Liver (tissue), 9 donors: ENCODE results near the gene AFF4. TPM values are rescaled to one million over a fixed set of nuclear protein-coding genes. Genes with fewer than 3 reads are reported as not detected.

ENCODE experiments used
- DNase-seq: peaks from one replicate; pipeline ENCODE4 v3.0.0-alpha.2; 2017; ENCODE audit warnings: low spot score
- H3K27ac ChIP-seq, 2 donors: one replicate each; pipeline ENCODE4 v1.7.0; 2013; ENCODE audit warnings: inconsistent platforms in 2 of 2, low read length in 2 of 2, control low read depth in 1 of 2, low read depth in 1 of 2, mild to moderate bottlenecking in 1 of 2
- H3K27me3 ChIP-seq, 4 donors: one replicate each; pipeline versions ENCODE4 v1.6.1 to v1.7.0; 2013; ENCODE audit warnings: low read length in 3 of 4, inconsistent platforms in 1 of 4, mild to moderate bottlenecking in 1 of 4, moderate library complexity in 1 of 4; ENCODE audit not compliant: control insufficient read depth in 4 of 4, insufficient read depth in 4 of 4
- H3K36me3 ChIP-seq, 4 donors: one replicate each; pipeline versions ENCODE4 v1.6.1 to v1.7.0; 2013; ENCODE audit warnings: low read length in 3 of 4, mild to moderate bottlenecking in 3 of 4, low read depth in 1 of 4, moderate library complexity in 1 of 4; ENCODE audit not compliant: control insufficient read depth in 4 of 4, insufficient read depth in 3 of 4
- H3K4me1 ChIP-seq, 4 donors: one replicate each; pipeline versions ENCODE4 v1.6.1 to v1.7.0; 2013; ENCODE audit warnings: low read length in 3 of 4, mild to moderate bottlenecking in 3 of 4, moderate library complexity in 1 of 4; ENCODE audit not compliant: control insufficient read depth in 4 of 4, insufficient read depth in 4 of 4
- H3K4me3 ChIP-seq, 3 donors: one replicate each; pipeline versions ENCODE4 v1.6.1 to v1.7.0; 2013; ENCODE audit warnings: low read length in 3 of 3, control low read depth in 1 of 3, low read depth in 1 of 3, mild to moderate bottlenecking in 1 of 3
- H3K9ac ChIP-seq, 2 donors: one replicate each; pipeline ENCODE4 v1.7.0; 2013; ENCODE audit warnings: low read length in 2 of 2, mild to moderate bottlenecking in 2 of 2, moderate library complexity in 2 of 2, control low read depth in 1 of 2, low read depth in 1 of 2
- H3K9me3 ChIP-seq, 4 donors: one replicate each; pipeline versions ENCODE4 v1.6.1 to v1.7.0; 2013; ENCODE audit warnings: low read length in 3 of 4; ENCODE audit not compliant: control insufficient read depth in 4 of 4
- ATF3 ChIP-seq: IDR thresholded peaks from 2 replicates; pipeline ENCODE4 v1.6.1; 2016; ENCODE audit warnings: antibody characterized with exemption
- CTCF ChIP-seq: fragments of 150-350 bp; IDR thresholded peaks from 2 replicates; pipeline ENCODE4 v1.5.1; 2017; ENCODE audit warnings: improper control_type of control experiment, low read depth, low read length; ENCODE audit not compliant: missing input control
- EGR1 ChIP-seq, 2 donors: IDR thresholded peaks; 2 replicates each; pipeline ENCODE4 v1.6.1; 2016 to 2018; ENCODE audit warnings: antibody characterized with exemption in 2 of 2, low read depth in 2 of 2
- FOXA1 ChIP-seq: IDR thresholded peaks from 2 replicates; pipeline ENCODE4 v1.6.1; 2016; ENCODE audit warnings: antibody characterized with exemption
- FOXA2 ChIP-seq: IDR thresholded peaks from 2 replicates; pipeline ENCODE4 v1.6.1; 2016; ENCODE audit warnings: antibody characterized with exemption
- GABPA ChIP-seq, 2 donors: IDR thresholded peaks in 1 of 2; conservative IDR thresholded peaks in 1 of 2; 2 replicates each; pipeline ENCODE4 v1.6.1; 2016; ENCODE audit warnings: antibody characterized with exemption in 2 of 2, mild to moderate bottlenecking in 1 of 2, moderate library complexity in 1 of 2
- HNF4A ChIP-seq, 2 donors: conservative IDR thresholded peaks; 2 replicates each; pipeline ENCODE4 v1.6.1; 2016; ENCODE audit warnings: antibody characterized with exemption in 2 of 2, mild to moderate bottlenecking in 2 of 2
- HNF4G ChIP-seq: IDR thresholded peaks from 2 replicates; pipeline ENCODE4 v1.6.1; 2016; ENCODE audit warnings: antibody characterized with exemption
- JUND ChIP-seq, 2 donors: IDR thresholded peaks; 2 replicates each; pipeline ENCODE4 v1.6.1; 2016; ENCODE audit warnings: antibody characterized with exemption in 2 of 2
- MAX ChIP-seq: IDR thresholded peaks from 2 replicates; pipeline ENCODE4 v1.6.1; 2016; ENCODE audit warnings: antibody characterized with exemption
- NR2F2 ChIP-seq: IDR thresholded peaks from 2 replicates; pipeline ENCODE4 v1.6.1; 2016; ENCODE audit warnings: antibody characterized with exemption
- RAD21 ChIP-seq, 2 donors: IDR thresholded peaks; 2 replicates each; pipeline ENCODE4 v1.6.1; 2016; ENCODE audit warnings: antibody characterized with exemption in 2 of 2, mild to moderate bottlenecking in 2 of 2
- REST ChIP-seq: IDR thresholded peaks from 2 replicates; pipeline ENCODE4 v1.6.1; 2016; ENCODE audit warnings: antibody characterized with exemption, mild to moderate bottlenecking
- RXRA ChIP-seq, 2 donors: IDR thresholded peaks; 2 replicates each; pipeline ENCODE4 v1.6.1; 2017 to 2018; ENCODE audit warnings: antibody characterized with exemption in 2 of 2, mild to moderate bottlenecking in 1 of 2
- SP1 ChIP-seq: IDR thresholded peaks from 2 replicates; pipeline ENCODE4 v1.6.1; 2018; ENCODE audit warnings: antibody characterized with exemption, mild to moderate bottlenecking
- TAF1 ChIP-seq: conservative IDR thresholded peaks from 2 replicates; pipeline ENCODE4 v1.6.1; 2016; ENCODE audit warnings: antibody characterized with exemption, mild to moderate bottlenecking
- YY1 ChIP-seq: IDR thresholded peaks from 2 replicates; pipeline ENCODE4 v1.6.1; 2016; ENCODE audit warnings: antibody characterized with exemption, mild to moderate bottlenecking
- ZBTB33 ChIP-seq: IDR thresholded peaks from 2 replicates; pipeline ENCODE4 v1.6.1; 2016; ENCODE audit warnings: antibody characterized with exemption
- WGBS: extraction: QIAGEN DNeasy Blood & Tissue Kit; methylation state at CpG from one replicate; pipeline ENCODE4 v1.1.7; 2013; 5-methylcytosine and 5-hydroxymethylcytosine counted together
- polyA plus RNA-seq, 2 donors: library from polyadenylated mRNA; stranded (reverse) in 1 of 2; unstranded in 1 of 2; fragments of 200-250 nt in 1 of 2; fragments of >200 nt in 1 of 2; fragmentation: Nextera tagmentation in 1 of 2; extraction: Ambion mirVana in 1 of 2; gene quantifications; one replicate each; pipeline versions ENCODE4 v1.2.1 to v1.2.3, GENCODE V29; 2013 to 2015
- total RNA-seq, 2 donors: library from RNA; depleted of rRNA; stranded (reverse); fragments of >200 nt; gene quantifications; one replicate each; pipeline ENCODE4 v1.2.3, GENCODE V29; 2014
- donor health status: healthy.
- donor health status: healthy.
- donor health status: healthy.
- donor health status: healthy.
- donor health status: healthy.

The AFF4 gene
- total and polyA plus RNA-seq, 4 donors: 5.5 to 19.1 (median 16.9) TPM

- H3K9ac ChIP-seq: no peak overlapping the region
- H3K9me3 ChIP-seq: no peaks in the 10 kb centered on the region
- H3K36me3 ChIP-seq: peaks cover 8 to 72% (median 59%) of the 10 kb centered on the region in 4 donors
- no peak for DNase-seq
- no peak overlapping the region for H3K27ac ChIP-seq
- H3K4me3 ChIP-seq: no peak overlapping the region
- TF ChIP-seq REST (no peak), MAX (no peak), TAF1 (no peak), NR2F2 (no peak), FOXA2 (no peak), ATF3 (no peak), HNF4G (no peak), RAD21 (IDR thresholded peaks at IDR 0.05) (no peak)
- H3K27me3 ChIP-seq: no peaks in the 10 kb centered on the region
- H3K4me1 ChIP-seq: no peaks in the 10 kb centered on the region
- WGBS: 85% methylated on average over 7 of the region's 7 CpGs
Measured at GRCh38 chr5:132896685-132897084, 66.7 kb downstream of the AFF4 start.

- Histone ChIP-seq H3K9me3 (no peaks in the 10 kb centered on the region), H3K27ac (no peak overlapping the region), H3K4me3 (no peak overlapping the region), H3K9ac (no peak overlapping the region), H3K36me3 (peaks cover 8 to 71% (median 61%) of the 10 kb centered on the region in 4 donors), H3K4me1 (no peaks in the 10 kb centered on the region), H3K27me3 (no peaks in the 10 kb centered on the region)
- 94% methylated on average over 4 of the region's 4 CpGs for WGBS
- TF ChIP-seq NR2F2 (no peak), FOXA2 (no peak), SP1 (no peak), TAF1 (no peak), EGR1 (IDR thresholded peaks at IDR 0.05; ENCODE audit: low read depth in 2 of 2) (no peak), FOXA1 (no peak), YY1 (no peak), ATF3 (no peak), MAX (no peak), HNF4A (conservative IDR thresholded peaks at IDR 0.05) (no peak), RAD21 (IDR thresholded peaks at IDR 0.05) (no peak), RXRA (IDR thresholded peaks at IDR 0.05) (no peak), CTCF (no peak), GABPA (IDR thresholded peaks at IDR 0.05 in 1 of 2, conservative IDR thresholded peaks at IDR 0.05 in 1 of 2) (no peak), REST (no peak), ZBTB33 (no peak), HNF4G (no peak), JUND (IDR thresholded peaks at IDR 0.05) (no peak)
- no peak for DNase-seq
Measured at GRCh38 chr5:132895719-132896305, 67.6 kb downstream of the AFF4 start.
